GM19455 (cell line): ENCODE results near the gene HOXA7.

Source experiments
- ATAC-seq: cut with Tn5 transposase; IDR thresholded peaks from one replicate; pipeline ENCODE4 v1.9.1; 2021; ENCODE audit not compliant: unreplicated experiment

The HOXA7 gene

DNA sequence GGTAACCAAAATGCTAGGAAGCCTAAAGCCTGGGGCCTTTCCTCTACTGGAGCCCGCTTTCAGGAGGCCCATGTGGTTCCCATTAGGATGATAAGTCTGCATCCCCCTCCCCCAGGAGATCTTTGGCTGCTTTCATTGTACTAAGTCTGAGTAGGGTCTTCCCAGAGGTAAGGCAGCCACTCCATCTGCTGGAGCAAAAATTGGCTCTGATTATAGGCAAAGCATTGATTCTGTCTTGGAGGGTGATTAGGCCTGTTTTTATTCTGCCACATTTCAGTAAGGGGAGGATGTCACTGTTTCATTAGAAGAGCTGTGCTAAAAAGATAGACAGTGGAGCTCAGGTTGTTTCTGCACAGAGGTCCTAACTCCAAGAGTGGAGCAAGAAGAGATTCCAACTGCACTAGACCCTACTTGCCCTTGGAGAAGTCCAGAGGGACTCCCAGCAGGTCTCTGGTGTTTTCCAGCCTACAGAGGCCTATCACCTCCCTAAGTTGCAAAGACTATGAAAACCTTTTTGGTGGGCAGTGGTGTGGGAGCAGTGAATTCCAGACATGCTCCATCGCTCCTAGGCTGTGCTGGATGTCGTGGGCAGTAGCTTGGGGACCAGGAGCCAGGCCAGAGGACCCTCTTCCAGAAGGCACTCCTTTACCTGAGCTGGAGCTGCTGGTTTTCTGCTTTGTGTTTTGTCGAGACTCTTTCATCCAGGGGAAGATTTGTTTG lies 46.8 kb downstream of the HOXA7 start:
- no peak for ATAC-seq

DNA sequence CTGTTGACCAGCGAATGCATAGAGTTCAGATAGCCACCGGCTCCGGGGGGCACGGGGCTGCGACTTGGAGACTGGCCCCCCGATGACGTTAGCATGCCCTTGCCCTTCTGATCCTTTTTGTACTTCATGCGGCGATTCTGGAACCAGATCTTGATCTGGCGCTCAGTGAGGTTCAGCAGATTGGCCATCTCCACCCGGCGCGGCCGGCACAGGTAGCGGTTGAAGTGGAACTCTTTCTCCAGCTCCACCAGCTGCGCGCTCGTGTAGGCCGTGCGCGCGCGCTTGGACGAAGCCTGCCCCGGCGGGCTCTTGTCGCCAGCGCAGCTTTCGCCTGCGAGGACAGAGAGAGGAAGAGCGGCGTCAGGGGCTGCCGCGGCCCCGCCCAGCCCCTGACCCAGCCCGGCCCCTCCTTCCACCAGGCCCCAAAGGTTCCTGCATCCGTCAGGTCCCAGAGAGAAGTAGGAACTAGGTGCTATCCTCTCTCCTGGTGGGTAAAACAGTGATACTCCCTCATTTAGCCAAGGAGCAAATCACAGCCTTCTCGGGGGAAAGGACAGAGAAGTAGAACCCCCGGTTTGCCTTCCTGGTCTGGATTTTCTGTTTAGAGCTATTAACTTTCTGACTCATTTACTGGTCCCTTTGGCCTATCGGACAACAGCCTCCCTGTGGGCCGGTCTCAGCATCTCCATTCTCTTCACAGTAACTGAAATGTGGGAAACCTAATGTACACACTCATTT lies 47.9 kb downstream of the HOXA7 start:
- no peak for ATAC-seq

GRCh38 chr7:27107391-27108381 lies 48.8 kb downstream of the HOXA7 start:
- ATAC-seq, result no peak

- no peak for ATAC-seq
These were observed 49.6 kb downstream of the HOXA7 start for GRCh38 chr7:27106901-27107240.

DNA sequence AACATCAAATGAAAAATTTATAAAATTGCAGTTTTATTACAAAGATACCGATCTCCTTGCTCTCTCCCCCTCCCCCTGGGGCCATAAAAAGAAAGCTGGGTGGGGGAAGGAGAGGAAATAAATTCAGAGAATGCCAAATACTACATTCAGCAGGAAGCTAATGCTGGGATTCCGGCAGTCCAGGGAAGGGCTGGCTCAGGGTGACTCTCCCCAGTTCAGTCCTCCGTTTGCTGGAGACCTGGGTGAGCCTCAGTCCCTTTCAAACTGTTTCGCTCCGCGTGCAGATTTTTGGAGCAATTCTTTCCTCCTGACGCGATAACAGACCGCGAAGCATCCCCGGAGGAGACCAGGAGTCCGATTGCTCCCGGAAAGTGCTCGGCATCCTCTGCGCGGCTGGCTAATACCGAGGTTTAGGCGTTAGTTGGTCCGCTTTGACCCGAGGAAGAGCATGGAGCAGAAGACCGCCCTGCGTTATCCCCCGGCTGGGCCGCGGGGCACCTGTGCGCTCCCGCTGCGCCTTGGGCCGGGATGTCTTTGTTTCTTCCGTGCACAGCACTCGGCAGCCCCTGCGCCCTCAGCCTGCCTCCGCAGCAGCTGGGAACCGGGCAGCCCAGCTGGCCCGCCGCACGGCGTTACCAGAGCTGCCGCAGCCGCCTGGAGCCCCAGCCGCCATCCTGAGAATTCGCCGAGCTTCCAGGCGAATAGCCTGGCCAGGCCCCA lies 50.1 kb downstream of the HOXA7 start:
- ATAC-seq, result no peak

DNA sequence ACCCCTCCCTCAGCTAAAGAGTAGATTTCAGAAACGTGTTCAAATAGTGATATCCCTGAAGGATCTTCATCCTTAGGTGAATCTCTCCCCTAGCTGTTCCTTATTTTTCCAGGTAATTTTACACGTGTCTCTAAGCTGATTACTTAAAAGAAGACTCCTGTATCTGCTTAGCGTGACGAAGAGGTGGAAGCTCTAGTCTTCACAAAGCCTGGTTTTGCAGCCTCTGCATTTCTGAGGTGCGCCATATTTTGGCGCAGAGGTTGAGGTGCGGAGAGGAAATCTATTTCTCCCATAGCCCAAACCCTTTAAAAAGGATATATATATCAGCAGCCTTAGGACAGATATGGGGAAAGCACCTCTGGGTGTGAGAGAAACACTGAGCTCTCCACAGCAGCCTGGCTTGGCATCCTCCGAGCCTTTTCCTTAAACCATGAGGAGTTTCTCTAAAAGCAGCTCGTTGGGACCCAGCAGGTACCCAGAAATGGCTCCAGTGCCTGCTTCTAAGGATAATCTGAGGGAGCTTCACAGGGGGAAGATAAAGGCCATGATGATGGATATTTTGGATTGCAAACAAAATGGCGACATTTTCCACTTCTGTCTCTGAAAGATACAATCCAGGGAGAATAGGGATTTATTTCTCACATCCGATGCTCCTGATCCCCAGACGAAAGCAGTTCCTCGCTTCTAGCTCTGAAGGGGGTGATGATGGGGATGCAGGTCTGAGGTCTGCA lies 51.0 kb downstream of the HOXA7 start:
- ATAC-seq, result no peak

DNA sequence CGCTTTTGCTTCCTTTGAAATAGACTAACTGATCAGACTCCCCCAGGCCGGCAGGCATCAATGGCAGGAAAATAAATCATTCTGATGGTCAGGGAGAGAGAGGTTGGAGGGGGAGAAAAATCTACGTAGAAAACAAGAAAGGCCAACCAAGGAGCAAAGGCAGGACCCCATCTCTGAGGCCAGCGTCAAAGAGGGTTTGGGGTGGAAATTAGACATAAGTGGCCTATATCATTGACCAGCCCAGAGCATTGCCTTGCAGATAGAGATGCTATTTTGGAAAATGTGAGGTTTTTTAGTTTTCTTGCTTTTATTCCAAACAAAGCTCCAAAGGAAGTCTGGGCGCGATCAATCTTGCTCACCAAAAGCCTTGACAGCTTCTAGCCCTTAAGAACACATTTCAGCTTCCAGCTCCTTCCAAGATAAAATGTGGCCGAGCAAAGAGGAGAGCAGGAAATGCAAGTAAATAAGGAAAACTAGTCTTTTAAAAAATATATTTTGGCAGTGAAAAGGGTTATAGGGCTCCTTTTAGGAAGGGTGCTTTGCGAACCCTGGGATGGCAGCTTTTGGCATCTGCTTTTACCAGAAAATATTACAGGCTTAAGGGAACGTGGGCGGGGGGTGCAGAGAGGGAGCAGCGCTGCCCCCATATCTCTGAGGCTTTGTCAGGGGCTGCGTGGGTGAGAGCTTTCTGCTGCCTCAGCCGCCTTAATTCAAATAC lies 52.0 kb downstream of the HOXA7 start:
- ATAC-seq, result no peak
